H4 (cell line): ENCODE measurements around the gene PCBP1. TPM values are rescaled to one million over a fixed set of nuclear protein-coding genes. Genes with fewer than 3 reads are reported as not detected.
A peak's percentile ranks its signal among the peaks of the same experiment; 100 is the strongest.
"Not testable (repeated sequence)": the region's sequence is repeated elsewhere in the genome, so short reads cannot be mapped to it uniquely, and the experiment has no call there.

Experiments
- DNase-seq: peaks from one replicate; pipeline ENCODE4 v3.0.0-alpha.2; 2015; ENCODE audit warnings: low spot score
- total RNA-seq: library from RNA; depleted of rRNA; stranded (reverse); fragments of >200 nt; shearing (Covaris generic); gene quantifications from 2 replicates; pipeline ENCODE4 v1.2.3, GENCODE V29; 2014; rRNA removed

PCBP1 gene
- 15.1 and 23.2 TPM in 2 replicates for total RNA-seq

- peak; percentile 87 for DNase-seq
Measured at GRCh38 chr2:70086838-70087701, at the start of gene PCBP1. TSS of gene PCBP1 (plus strand) at chr2:70087477. CDS start at chr2:70087744, 267 bp downstream.

- DNase-seq = no peak
Measured at GRCh38 chr2:70039366-70039765, 47.9 kb upstream of the PCBP1 start.

- no peak for DNase-seq
Measured at GRCh38 chr2:70041663-70042062, 45.6 kb upstream of the PCBP1 start.

GRCh38 chr2:70042246-70042645, 45.0 kb upstream of the PCBP1 start:
- DNase-seq = no peak

GRCh38 chr2:70043252-70043875, 43.9 kb upstream of the PCBP1 start:
- no peak for DNase-seq

- no peak for DNase-seq
Measured at GRCh38 chr2:70044290-70045040, 42.8 kb upstream of the PCBP1 start.

- no peak for DNase-seq
Measured at GRCh38 chr2:70045405-70045804, 41.9 kb upstream of the PCBP1 start.

GRCh38 chr2:70045932-70046331, 41.3 kb upstream of the PCBP1 start:
- no peak for DNase-seq

- no peak for DNase-seq
Measured at GRCh38 chr2:70046534-70046933, 40.7 kb upstream of the PCBP1 start.

- DNase-seq = no peak
Measured at GRCh38 chr2:70047451-70047850, 39.8 kb upstream of the PCBP1 start.

- no peak for DNase-seq
Measured at GRCh38 chr2:70049255-70049654, 38.0 kb upstream of the PCBP1 start.

- DNase-seq = no peak
Measured at GRCh38 chr2:70050631-70051425, 36.4 kb upstream of the PCBP1 start.

GRCh38 chr2:70055259-70055658, 32.0 kb upstream of the PCBP1 start:
- DNase-seq = not testable (repeated sequence)

GRCh38 chr2:70061317-70061716, 26.0 kb upstream of the PCBP1 start:
- DNase-seq = no peak

GRCh38 chr2:70062270-70062669, 25.0 kb upstream of the PCBP1 start:
- DNase-seq = no peak

- DNase-seq = no peak
Measured at GRCh38 chr2:70068119-70068518, 19.2 kb upstream of the PCBP1 start.

- DNase-seq = no peak
Measured at GRCh38 chr2:70069049-70069448, 18.2 kb upstream of the PCBP1 start.

- DNase-seq = peak; percentile 83
Measured at GRCh38 chr2:70070542-70071268, 16.6 kb upstream of the PCBP1 start.

GRCh38 chr2:70073493-70073892, 13.8 kb upstream of the PCBP1 start:
- DNase-seq = no peak

GRCh38 chr2:70078384-70078783, 8.9 kb upstream of the PCBP1 start:
- no peak for DNase-seq
